Amniotic epithelial cell (primary cell): Measurements from ENCODE around the gene CST3.
"Not testable (repeated sequence)": the region's sequence is repeated elsewhere in the genome, so short reads cannot be mapped to it uniquely, and the experiment has no call there.

ENCODE experiments used
- DNase-seq: peaks from one replicate; pipeline ENCODE4 v3.0.0-alpha.2; 2010; ENCODE audit warnings: low read depth

CST3 gene

DNA sequence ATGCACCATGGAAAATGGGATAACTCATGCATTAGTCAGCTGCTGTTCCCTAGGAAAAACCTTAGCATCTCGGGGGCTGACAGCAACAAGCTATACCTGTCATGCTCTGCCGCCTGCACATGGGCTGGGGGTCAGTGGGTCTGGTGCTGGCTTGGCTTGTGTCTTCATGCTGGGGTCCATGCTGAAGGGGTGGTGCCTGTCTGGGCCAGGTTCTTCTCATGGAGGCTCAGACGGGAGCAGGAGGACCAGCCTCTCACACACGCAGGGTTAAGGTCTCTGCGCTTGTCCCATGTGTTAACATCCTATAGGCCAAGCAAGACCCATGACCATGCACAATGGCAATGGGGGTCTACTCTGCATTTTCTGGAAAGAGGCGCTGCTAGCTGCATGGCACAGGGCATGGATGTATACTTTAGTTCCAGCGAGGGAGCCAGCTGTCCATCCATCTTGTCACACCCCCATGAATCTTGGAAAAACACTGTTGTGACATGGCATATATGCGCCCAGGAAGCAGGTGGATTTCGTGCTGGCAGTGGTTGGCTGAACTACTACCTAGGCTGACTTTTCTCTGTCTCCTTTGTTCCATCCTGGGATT lies 24.6 kb upstream of the CST3 start:
- DNase-seq = no peak

DNA sequence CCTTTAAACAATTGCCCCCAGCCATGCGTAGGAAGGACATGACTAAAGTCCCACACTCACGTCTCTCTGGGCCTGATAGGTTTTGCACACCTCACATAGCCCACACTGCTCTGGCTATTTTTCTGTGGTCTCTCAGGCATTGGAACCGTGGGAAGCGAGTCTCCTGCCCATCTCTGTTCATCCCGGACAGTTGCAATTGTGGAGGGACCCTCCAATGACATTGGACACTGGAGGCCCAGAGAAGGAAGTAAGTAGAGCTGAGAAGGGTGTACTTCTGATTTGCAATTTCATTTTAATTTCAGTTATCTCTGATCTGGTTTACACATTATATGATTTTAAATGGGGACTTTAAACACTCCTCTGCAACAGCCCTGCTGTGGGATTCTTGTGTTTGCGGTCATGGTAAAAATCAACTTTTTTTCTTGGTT lies 23.3 kb upstream of the CST3 start:
- no peak for DNase-seq

DNA sequence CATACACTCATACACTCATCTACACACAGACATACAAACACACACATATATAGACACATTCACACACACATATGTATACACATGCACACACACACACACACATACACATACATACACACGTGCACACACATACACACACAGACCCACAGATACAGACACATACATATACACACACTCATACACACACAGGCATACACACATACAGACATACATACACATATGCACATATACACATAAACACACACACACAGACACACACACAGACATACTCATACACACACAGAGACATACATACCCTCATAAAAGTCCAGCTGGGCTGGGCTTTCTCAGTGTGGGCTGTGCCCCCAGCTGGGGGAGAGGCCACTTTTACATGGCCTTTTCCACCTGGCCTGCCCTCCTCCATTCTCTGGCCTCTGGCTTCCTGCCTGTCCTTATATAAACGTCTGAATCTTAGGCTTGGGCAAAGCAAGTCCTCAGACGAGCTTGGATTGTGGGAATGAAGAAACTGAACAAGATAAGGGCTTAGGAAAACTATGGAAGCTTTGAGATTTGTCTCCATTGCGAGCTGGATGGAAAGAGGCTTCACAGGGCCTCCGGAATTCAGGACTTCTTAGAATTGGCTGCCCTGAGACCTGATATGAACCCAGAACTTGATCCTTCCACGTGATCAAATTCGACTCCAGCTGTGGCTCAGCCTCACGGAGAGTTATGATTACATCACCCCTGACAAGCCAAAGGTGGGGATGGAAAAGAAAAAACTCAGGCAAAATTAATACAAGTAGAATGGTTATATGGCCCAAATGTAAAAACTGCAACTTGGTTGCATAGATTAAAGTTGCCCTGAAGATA lies 22.5 kb upstream of the CST3 start:
- peak; percentile 50 for DNase-seq

DNA sequence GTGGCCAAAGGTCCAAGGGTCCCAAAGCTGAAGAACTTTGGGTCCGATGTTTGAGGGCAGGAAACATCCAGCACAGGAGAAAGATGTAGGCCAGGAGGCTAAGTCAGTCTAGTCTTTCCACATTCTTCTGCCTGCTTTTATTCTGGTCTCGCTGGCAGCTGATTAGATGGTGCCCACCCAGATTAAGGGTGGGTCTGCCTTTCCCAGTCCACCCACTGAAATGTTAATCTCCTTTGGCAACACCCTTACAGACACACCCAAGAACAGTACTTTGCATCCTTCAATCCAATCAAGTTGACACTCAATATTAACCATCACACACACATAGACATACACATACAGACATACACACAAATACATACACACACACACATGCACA lies 21.8 kb upstream of the CST3 start:
- not testable (repeated sequence) for DNase-seq

DNA sequence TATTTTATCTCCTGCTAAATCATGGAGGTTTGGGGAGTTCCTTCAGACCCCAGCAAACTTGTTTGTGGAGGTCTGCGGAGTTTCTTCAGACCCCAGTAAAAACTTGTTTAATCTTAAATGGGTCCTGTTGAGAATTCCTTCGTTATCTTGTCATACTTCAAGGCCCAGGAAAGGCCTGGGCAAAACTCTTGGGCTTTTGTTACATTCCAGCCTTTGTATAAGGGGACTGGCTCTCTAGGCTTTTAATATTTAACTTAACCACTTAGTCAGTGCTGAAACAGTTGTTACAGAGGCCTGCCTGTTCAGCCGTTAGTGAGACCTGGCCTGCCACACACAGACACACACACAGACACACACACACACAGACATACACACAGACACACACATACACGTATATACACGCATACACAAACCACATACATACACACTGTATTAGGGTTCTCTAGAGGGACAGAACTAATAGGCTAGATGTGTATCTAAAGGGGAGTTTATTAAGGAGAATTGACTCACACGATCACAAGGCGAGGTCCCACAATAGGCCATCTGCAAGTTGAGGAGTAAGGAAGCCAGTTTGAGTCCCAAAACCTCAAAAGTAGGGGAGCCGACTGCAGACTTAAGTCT lies 21.3 kb upstream of the CST3 start:
- no peak for DNase-seq

DNA sequence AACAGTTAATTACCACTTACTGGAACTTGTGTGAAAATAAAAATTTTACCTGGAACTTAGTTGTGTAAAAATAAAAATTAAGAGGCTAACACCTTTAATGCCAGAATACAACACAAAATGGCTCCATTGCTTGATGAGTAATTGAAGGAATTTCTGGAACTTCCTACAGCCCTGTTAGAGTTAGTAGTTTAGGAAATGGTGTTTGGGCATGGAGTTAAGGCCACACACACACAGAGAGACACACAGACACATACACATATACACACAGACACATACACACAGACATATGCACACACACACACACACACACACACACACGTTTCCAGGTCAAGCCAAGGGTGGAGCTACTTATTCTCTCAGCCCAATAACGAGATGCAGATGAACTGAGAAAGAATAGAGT lies 20.6 kb upstream of the CST3 start:
- no peak for DNase-seq

DNA sequence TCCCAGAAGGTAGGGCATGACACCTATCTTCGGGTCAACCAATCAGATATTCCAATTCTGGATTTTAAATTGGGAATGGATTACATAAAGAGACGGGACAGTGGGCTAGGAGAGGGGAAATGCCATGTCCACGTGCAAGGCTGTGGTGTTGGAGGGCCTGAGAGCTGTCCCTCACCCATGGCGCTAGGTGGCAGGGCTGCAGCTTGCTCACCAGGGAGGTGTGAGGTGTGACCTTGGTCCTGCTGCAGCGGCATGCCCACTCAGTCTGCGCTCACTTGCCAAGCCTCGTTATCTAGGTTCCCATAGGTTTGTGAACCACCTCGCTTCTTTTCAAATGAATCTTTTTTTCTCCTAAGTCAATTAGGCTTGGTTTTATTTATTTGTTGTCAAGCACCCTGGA lies 19.4 kb upstream of the CST3 start:
- no peak for DNase-seq

DNA sequence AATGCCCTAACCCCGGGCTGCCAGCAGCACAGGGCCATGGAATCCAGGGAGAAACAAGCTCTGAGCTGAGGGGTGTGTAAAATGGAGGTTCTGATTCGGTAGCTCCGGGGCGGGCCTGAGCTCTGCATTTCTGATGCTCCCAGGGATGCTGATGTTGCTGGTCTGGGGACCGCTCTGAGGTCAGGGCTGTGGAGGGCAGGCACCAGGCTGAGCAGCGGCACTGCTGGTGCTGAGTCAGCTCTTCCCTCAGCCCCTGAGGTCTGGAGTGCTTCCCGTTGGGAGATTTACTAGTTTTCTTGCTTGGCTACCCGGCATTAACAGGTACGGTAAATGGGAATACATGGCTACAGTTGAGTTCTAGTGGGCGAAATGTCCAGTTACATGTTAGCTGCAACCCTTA lies 18.6 kb upstream of the CST3 start:
- no peak for DNase-seq

DNA sequence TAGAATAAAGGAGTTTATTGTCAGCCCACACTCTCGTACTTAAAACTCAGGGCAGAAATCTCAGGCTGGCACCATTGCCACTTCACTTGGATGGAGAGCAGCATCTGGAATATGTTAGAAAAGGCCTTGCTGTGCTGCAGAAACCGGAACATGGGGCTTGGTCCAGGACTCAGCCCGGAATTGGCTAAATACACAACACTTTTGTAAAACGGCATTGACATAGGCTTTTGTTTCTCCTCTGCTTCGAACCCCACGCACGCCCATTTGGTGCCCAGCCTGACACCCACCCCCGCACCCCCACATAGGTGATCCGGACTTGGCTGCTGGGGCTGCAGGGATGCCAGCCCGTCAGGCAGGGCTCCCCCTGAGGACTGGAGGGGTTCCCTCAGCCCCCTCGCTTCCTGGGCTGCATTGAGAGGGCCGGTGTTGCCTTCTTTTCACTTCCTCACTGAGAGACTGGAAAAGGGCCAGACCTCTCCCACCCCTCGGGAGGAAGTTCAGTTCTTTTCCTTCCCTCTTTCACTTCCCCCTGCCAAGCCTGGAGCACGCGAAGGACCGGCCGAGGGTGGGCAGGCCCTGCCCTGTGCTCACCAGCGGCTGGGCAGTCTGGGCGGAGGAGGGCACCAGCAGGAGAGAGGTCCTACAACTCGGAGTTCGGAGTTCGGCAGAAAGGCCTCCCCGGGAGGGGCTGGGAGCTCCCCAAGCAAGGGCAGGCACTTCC lies 17.9 kb upstream of the CST3 start:
- no peak for DNase-seq

DNA sequence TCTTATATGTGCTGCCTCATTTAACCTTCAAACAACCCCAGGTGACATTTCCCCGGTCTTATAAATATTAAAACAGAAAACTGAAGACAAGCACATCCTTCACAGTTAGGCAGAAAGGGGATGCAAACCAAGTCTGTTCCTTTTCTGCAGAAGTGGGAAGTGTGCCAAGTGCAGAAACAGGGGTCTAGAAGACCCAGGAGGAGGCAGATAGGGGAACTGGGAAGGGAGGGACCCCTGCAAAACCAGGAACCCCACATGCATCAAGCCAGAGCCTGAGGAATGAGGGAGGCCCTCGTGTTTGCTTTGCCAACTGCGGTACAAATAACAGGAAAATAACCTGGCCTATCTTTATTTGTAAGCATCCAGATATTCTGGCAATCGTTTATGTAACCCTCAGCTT lies 17.0 kb upstream of the CST3 start:
- no peak for DNase-seq

DNA sequence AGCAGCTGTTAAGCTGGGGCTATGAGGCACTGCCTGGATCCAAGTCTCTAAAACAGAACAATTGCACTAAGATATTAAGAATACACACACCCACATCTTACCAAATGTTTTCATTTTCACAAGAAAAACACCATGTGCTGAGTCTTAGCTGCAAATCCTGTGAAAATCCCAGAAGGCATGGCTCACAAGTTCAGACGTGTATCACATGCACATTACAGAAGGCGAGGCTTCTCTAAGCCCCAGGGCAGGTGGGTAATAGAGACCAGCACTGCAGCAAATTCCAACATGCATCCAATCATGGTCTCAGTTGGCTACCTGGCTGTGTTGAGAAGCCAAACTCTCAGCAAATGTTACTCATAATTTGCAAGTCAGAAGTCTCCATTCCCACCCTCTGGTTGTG lies 16.2 kb upstream of the CST3 start:
- DNase-seq = no peak

DNA sequence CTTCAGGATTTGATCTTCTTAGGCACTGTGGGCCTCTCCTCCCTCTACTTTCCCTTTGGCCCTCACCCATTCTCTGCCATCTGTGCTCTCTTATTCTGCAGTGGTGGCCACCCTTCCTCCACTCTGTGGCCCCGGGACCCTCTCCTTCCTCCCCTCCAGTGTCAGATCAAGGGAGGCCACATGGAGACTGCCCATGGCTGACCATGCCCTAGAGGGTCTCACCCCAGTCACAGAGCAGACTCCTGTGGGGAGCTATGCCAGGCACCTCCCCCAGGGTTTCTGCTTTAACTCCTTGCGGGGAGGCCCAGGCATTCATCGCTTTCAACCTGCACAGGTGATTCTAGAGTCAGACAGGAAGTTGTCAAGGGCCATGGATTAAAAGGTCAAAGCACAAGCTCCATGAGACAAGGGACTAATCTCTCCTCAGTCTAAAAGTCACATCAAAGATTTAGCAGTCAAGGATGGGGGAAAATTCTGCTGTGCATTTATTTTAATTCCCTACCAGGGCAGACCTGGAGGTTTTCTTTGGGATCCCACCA lies 15.7 kb upstream of the CST3 start:
- DNase-seq = no peak

DNA sequence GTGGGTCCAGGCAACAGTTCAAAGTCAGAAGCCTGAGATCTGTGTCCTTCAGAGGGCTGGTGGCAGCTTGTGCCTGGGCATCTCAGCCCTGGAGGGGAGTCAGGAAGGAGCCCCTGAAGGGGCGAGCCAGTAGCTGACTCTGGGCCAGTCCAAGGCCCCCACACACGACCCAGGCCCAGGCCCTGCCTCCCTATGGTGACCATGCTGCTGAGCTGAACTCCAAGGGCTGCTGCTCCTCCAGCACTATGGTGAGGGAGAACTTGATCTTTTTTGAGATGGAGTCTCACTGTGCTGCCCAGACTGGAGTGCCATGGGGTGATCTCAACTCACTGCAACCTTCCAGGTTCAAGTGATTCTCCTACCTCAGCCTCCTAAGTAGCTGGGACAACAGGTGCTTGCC lies 15.2 kb upstream of the CST3 start:
- DNase-seq = no peak

DNA sequence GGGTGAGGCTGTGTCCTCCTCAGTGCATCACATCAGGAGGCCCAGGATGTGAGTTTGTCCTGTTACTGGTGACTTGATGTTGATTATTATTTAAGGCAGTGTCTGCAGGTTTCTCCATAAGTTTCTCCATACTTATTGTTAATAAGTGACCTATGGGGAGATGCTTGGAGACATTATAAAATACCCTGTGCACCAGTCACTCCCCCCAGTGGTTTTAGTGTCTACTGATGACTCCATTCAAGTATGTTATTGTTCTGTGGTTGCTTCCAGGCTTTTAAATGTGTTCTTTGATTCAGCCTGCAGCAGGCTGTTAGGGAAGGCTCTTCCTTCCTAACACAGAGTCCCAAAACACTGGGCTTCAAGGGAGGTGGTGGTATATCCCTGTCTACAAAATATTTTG lies 14.6 kb upstream of the CST3 start:
- DNase-seq = no peak

DNA sequence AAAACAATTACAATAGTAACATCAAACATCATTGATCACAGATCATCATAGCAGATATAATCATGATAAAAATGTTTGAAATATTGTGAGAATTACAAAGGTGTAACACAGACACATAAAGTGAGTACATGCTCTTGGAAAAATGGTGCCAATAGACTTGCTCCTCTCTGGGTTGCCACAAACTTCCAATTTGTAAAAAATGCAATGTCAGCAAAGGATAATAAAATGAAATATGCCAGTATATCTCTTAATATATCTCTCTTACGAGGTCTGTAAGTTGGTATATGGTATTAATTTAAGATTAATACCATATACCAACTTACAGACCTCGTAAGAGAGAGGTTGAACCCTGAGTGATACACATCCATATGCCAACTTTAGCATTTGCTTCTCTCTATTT lies 13.4 kb upstream of the CST3 start:
- DNase-seq = no peak

DNA sequence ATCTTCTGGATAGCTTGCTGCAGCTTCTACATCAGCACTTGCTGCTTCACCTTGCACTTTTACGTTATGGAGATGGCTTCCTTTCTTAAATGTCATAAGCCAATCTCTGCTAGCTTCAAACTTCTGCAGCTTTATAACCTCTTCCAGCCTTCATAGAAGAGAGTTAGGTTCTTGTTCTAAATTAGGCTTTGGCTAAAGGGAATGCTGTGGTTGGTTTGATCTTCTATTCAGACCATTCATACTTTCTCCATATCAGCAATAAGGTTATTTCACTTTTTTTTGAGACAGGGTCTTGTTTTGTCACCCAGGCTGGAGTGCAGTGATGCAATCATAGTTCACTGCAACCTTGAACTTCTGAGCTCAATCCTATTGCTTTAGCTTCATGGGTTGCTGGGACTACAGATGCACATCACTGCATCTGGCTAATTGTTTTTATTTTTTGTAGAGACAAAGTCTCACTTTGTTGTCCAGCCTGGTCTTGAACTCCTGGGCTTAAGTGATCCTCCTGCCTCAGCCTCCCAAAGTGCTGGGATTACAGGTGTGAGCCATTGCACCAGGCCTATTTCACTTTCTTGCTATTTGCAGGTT lies 12.2 kb upstream of the CST3 start:
- DNase-seq = no peak

DNA sequence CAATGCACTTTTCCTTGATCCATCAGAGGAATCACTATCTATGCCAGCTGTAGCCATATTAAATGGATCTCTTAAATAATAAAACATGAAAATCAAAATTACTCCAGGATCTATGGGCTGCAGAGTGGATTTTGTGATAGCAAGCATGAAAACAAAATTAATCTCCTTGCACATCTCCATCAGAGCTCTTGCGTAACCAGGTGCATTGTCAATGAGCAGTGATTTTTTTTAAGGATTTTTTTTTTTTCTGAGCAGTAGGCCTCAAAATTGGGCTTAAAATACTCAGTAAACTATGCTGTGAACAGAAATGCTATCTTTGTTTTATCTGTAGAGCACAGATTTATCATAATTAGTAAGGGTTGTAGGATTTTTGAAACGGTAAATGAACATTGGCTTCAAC lies 11.5 kb upstream of the CST3 start:
- no peak for DNase-seq

DNA sequence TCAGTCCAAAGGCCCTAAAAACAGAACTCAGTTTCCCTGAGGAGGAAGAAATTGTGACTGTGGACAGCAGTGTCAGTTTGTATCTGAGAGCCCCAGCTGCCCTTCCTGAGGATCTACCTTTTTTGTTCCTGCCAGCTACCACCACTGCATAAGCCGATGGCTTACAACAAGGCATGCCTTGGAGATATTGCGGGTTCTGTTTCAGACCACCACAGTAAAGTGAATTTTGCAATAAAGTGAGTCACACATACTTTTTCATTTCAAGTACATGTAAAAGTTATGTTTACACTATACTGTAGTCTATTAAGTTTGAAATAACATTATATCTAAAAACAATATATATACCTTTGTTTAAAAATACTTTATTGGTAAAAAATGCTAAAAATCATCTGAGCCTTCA lies 9.6 kb upstream of the CST3 start:
- DNase-seq = peak; percentile 92

DNA sequence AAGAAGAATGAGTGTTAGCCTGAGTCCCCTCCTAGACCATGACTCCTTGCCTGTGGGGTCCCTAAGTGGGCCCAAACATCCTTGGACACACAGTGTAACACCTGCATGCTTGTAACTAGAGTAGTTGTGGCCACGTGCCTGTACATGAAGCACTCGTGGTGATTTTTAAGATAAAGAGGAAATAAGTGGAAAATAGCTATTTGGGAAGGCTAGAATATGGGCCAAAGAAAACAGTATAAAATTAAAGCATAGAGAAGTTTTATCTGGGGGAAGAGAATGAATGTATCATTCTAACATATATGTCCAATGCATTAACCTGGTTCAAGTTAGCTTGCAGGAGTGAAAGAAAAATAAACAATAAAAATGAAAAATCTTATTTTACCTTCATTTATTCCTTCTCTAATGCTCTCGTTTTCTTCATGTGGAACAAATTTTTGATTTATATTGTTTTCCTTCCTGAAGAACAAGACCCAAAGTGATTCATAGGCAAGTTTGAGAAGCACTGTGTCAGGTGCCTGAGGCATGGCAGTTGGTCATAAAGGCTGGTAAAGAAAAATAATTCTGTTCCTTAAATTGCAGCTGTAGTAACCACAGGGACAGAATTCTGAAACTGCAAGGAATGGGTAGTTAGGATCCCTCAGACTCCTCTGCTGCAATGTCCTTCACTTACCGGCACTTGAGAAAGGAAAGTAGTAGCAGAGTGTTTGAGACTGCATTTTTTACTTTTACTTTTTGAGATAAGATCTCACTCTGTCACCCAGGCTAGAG lies 8.5 kb upstream of the CST3 start:
- DNase-seq = no peak

DNA sequence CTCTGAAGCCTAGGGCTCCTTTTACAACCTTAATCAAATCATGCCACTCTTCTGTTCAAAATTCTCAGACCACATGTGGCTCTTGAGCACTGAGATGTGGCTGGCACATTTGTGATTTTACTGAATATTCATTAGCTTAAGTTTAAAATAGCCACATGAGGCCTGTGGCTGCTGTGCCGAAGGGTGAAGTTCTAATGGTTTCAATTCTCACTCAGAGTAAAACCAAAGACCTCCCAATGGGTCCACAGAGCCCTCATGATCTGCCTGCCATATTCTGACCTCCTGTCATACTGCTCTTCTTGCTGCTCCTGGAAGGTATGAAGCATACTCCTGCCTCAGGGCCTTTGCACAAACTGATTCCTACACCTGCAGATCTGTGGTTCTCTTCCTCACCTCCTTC lies 7.8 kb upstream of the CST3 start:
- no peak for DNase-seq

DNA sequence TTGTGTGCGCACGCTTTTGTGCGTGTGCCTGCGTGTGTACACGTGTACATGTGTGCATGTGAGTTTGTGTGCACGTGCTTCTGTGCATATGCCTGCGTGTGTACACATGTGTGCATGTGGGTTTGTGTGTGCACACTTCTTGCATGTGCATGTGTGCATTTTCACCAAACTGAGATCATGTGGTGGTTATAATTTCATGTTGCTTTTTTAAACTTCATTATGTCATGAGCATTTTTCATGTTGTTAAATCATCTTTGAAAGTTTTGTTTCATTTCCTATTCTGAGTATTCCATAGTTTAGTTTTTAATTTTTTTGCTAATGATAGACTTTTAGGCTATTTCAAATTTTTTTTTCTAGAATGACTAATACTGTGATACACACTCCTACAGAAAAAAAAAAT lies 6.4 kb upstream of the CST3 start:
- DNase-seq = no peak
